ENCODE results near the gene HMOX1. TPM values are rescaled to one million over a fixed set of nuclear protein-coding genes. Genes with fewer than 3 reads are reported as not detected.

The HMOX1 gene
- total RNA-seq: 0.81 TPM

- peak in 2 of 3 donors; percentile 65 for DNase-seq (ENCODE audit: low read depth in 2 of 3, low spot score in 2 of 3)
These were observed at the start of gene HMOX1 for GRCh38 chr22:35380537-35381423. Gene HMOX1, plus strand, starts transcription at chr22:35381096. Its CDS starts 78 bp downstream, at chr22:35381174.

GRCh38 chr22:35332278-35332677 lies 48.6 kb upstream of the HMOX1 start:
- no peak for DNase-seq (ENCODE audit: low read depth in 2 of 3, low spot score in 2 of 3)

- no peak for DNase-seq (ENCODE audit: low read depth in 2 of 3, low spot score in 2 of 3)
These were observed 47.7 kb upstream of the HMOX1 start for GRCh38 chr22:35333220-35333619.

GRCh38 chr22:35334004-35334403 lies 46.9 kb upstream of the HMOX1 start:
- DNase-seq (ENCODE audit: low read depth in 2 of 3, low spot score in 2 of 3): peak in 2 of 3 donors; percentile 41 to 62

- no peak for DNase-seq (ENCODE audit: low read depth in 2 of 3, low spot score in 2 of 3)
These were observed 45.4 kb upstream of the HMOX1 start for GRCh38 chr22:35335468-35335867.

- no peak for DNase-seq (ENCODE audit: low read depth in 2 of 3, low spot score in 2 of 3)
These were observed 44.7 kb upstream of the HMOX1 start for GRCh38 chr22:35335936-35336781.

- DNase-seq (ENCODE audit: low read depth in 2 of 3, low spot score in 2 of 3): peak in 1 of 3 donors; percentile 49
These were observed 43.0 kb upstream of the HMOX1 start for GRCh38 chr22:35337932-35338331.

- no peak for DNase-seq (ENCODE audit: low read depth in 2 of 3, low spot score in 2 of 3)
These were observed 39.6 kb upstream of the HMOX1 start for GRCh38 chr22:35341090-35341874.

- no peak for DNase-seq (ENCODE audit: low read depth in 2 of 3, low spot score in 2 of 3)
These were observed 38.5 kb upstream of the HMOX1 start for GRCh38 chr22:35342390-35342789.

- no peak for DNase-seq (ENCODE audit: low read depth in 2 of 3, low spot score in 2 of 3)
These were observed 37.0 kb upstream of the HMOX1 start for GRCh38 chr22:35343664-35344550.

GRCh38 chr22:35344956-35345690 lies 35.8 kb upstream of the HMOX1 start:
- no peak for DNase-seq (ENCODE audit: low read depth in 2 of 3, low spot score in 2 of 3)

- no peak for DNase-seq (ENCODE audit: low read depth in 2 of 3, low spot score in 2 of 3)
These were observed 34.9 kb upstream of the HMOX1 start for GRCh38 chr22:35345808-35346505.

GRCh38 chr22:35346596-35347220 lies 34.2 kb upstream of the HMOX1 start:
- DNase-seq (ENCODE audit: low read depth in 2 of 3, low spot score in 2 of 3): no peak

- DNase-seq (ENCODE audit: low read depth in 2 of 3, low spot score in 2 of 3): no peak
These were observed 33.4 kb upstream of the HMOX1 start for GRCh38 chr22:35347462-35347861.

- DNase-seq (ENCODE audit: low read depth in 2 of 3, low spot score in 2 of 3): no peak
These were observed 32.8 kb upstream of the HMOX1 start for GRCh38 chr22:35348026-35348590.

GRCh38 chr22:35348703-35349102 lies 32.2 kb upstream of the HMOX1 start:
- DNase-seq (ENCODE audit: low read depth in 2 of 3, low spot score in 2 of 3): no peak

- DNase-seq (ENCODE audit: low read depth in 2 of 3, low spot score in 2 of 3): no peak
These were observed 31.6 kb upstream of the HMOX1 start for GRCh38 chr22:35349368-35349703.

Measured in hematopoietic multipotent progenitor cell (in vitro differentiated cells).